Stimulated activated CD4-positive, alpha-beta T cell treated with anti-CD3 and anti-CD28 coated beads, TNF-alpha, amount 100 ng/mL, for 48 hours (primary cell): Measurements from ENCODE around the gene HOXC6.
"Not testable (repeated sequence)": the region's sequence is repeated elsewhere in the genome, so short reads cannot be mapped to it uniquely, and the experiment has no call there.

ENCODE experiments used
- DNase-seq, 3 donors: peaks; one replicate each; pipeline ENCODE4 v3.0.0-alpha.2; 2020; ENCODE audit warnings: low read depth in 3 of 3

HOXC6 gene

GRCh38 chr12:54054742-54055194 is 26.5 kb downstream of the HOXC6 start:
- no peak for DNase-seq

GRCh38 chr12:54055552-54055951 is 27.3 kb downstream of the HOXC6 start:
- no peak for DNase-seq

- no peak for DNase-seq
Measured at GRCh38 chr12:54056110-54056509, 27.9 kb downstream of the HOXC6 start.

- DNase-seq = no peak
Measured at GRCh38 chr12:54058128-54058768, 30.0 kb downstream of the HOXC6 start.

- DNase-seq = no peak
Measured at GRCh38 chr12:54059668-54060067, 31.4 kb downstream of the HOXC6 start.

GRCh38 chr12:54060174-54060974 is 32.1 kb downstream of the HOXC6 start:
- no peak for DNase-seq

GRCh38 chr12:54060975-54061778 is 32.9 kb downstream of the HOXC6 start:
- DNase-seq = no peak

- DNase-seq = no peak
Measured at GRCh38 chr12:54065677-54066076, 37.4 kb downstream of the HOXC6 start.

GRCh38 chr12:54066408-54066807 is 38.2 kb downstream of the HOXC6 start:
- DNase-seq = no peak

- DNase-seq = no peak
Measured at GRCh38 chr12:54068418-54069070, 40.3 kb downstream of the HOXC6 start.

GRCh38 chr12:54071942-54072341 is 43.7 kb downstream of the HOXC6 start:
- DNase-seq = no peak

- no peak for DNase-seq
Measured at GRCh38 chr12:54074308-54074707, 46.1 kb downstream of the HOXC6 start.

- no peak for DNase-seq
Measured at GRCh38 chr12:54075409-54075808, 47.2 kb downstream of the HOXC6 start.

- no peak for DNase-seq
Measured at GRCh38 chr12:54075974-54076373, 47.7 kb downstream of the HOXC6 start.

GRCh38 chr12:54077843-54078242 is 49.6 kb downstream of the HOXC6 start:
- DNase-seq = not testable (repeated sequence)

- not testable (repeated sequence) for DNase-seq
Measured at GRCh38 chr12:54079115-54079514, 50.9 kb downstream of the HOXC6 start.
